ENCODE data around the gene PHEX. TPM values are rescaled to one million over a fixed set of nuclear protein-coding genes. Genes with fewer than 3 reads are reported as not detected.

Gene PHEX
- total RNA-seq: 0.41 and 1.2 TPM in 2 replicates

- no peak for DNase-seq (ENCODE audit: extremely low read depth, low read depth, low spot score)
These were observed at the start of gene PHEX for GRCh38 chrX:22032084-22032483. Gene PHEX (plus strand): TSS chrX:22032325. CDS start chrX:22033006, 681 bp downstream.

GRCh38 chrX:21985332-21985777 lies 46.8 kb upstream of the PHEX start:
- DNase-seq (ENCODE audit: extremely low read depth, low read depth, low spot score): peak; percentile 70

GRCh38 chrX:21986596-21986995 lies 45.5 kb upstream of the PHEX start:
- no peak for DNase-seq (ENCODE audit: extremely low read depth, low read depth, low spot score)

- no peak for DNase-seq (ENCODE audit: extremely low read depth, low read depth, low spot score)
These were observed 42.7 kb upstream of the PHEX start for GRCh38 chrX:21989384-21989783.

GRCh38 chrX:21990832-21991231 lies 41.3 kb upstream of the PHEX start:
- DNase-seq (ENCODE audit: extremely low read depth, low read depth, low spot score): no peak

GRCh38 chrX:21991504-21991903 lies 40.6 kb upstream of the PHEX start:
- no peak for DNase-seq (ENCODE audit: extremely low read depth, low read depth, low spot score)

- no peak for DNase-seq (ENCODE audit: extremely low read depth, low read depth, low spot score)
These were observed 38.9 kb upstream of the PHEX start for GRCh38 chrX:21993265-21993664.

GRCh38 chrX:21996872-21997455 lies 35.2 kb upstream of the PHEX start:
- no peak for DNase-seq (ENCODE audit: extremely low read depth, low read depth, low spot score)

- no peak for DNase-seq (ENCODE audit: extremely low read depth, low read depth, low spot score)
These were observed 34.1 kb upstream of the PHEX start for GRCh38 chrX:21998037-21998436.

- no peak for DNase-seq (ENCODE audit: extremely low read depth, low read depth, low spot score)
These were observed 27.3 kb upstream of the PHEX start for GRCh38 chrX:22004866-22005265.

GRCh38 chrX:22012051-22012450 lies 20.1 kb upstream of the PHEX start:
- no peak for DNase-seq (ENCODE audit: extremely low read depth, low read depth, low spot score)

GRCh38 chrX:22012931-22013330 lies 19.2 kb upstream of the PHEX start:
- no peak for DNase-seq (ENCODE audit: extremely low read depth, low read depth, low spot score)

GRCh38 chrX:22015139-22015750 lies 16.9 kb upstream of the PHEX start:
- no peak for DNase-seq (ENCODE audit: extremely low read depth, low read depth, low spot score)

- DNase-seq (ENCODE audit: extremely low read depth, low read depth, low spot score): no peak
These were observed 10.3 kb upstream of the PHEX start for GRCh38 chrX:22021751-22022324.

GRCh38 chrX:22024577-22024976 lies 7.5 kb upstream of the PHEX start:
- DNase-seq (ENCODE audit: extremely low read depth, low read depth, low spot score): no peak

GRCh38 chrX:22025751-22026150 lies 6.4 kb upstream of the PHEX start:
- no peak for DNase-seq (ENCODE audit: extremely low read depth, low read depth, low spot score)

GRCh38 chrX:22026731-22027130 lies 5.4 kb upstream of the PHEX start:
- DNase-seq (ENCODE audit: extremely low read depth, low read depth, low spot score): no peak

GRCh38 chrX:22032506-22032905 lies 381 bp downstream of the PHEX start:
- no peak for DNase-seq (ENCODE audit: extremely low read depth, low read depth, low spot score)

GRCh38 chrX:22033818-22034217 lies 1.7 kb downstream of the PHEX start:
- no peak for DNase-seq (ENCODE audit: extremely low read depth, low read depth, low spot score)

GRCh38 chrX:22035236-22035635 lies 3.1 kb downstream of the PHEX start:
- no peak for DNase-seq (ENCODE audit: extremely low read depth, low read depth, low spot score)

GRCh38 chrX:22037225-22037624 lies 5.1 kb downstream of the PHEX start:
- no peak for DNase-seq (ENCODE audit: extremely low read depth, low read depth, low spot score)

GRCh38 chrX:22037911-22038537 lies 5.9 kb downstream of the PHEX start:
- DNase-seq (ENCODE audit: extremely low read depth, low read depth, low spot score): no peak

All from glomerular endothelial cell (primary cell).